Measurements from ENCODE around the gene FRMD4A.

The FRMD4A gene

DNA sequence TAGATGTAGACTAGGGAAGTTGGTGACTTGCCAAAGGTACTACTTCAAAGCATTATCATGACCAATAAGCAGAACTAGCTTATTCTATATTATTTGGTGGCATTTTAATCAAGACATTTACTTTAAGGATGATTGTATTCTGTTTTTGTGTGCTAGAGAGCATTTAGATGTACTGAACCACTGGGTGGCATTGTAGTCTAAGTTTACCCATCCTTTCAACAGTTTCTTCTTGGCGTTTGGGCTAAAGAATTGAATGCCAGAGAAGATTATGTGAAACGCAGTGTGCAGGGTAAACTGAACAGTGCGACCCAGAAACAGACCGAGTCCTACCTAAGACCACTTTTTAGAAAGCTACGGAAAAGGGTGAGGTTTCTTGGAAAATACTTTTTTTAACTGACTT, 717.2 kb downstream of the FRMD4A start:
- H3K4me3 ChIP-seq (ENCODE audit: low read length): no peak overlapping the region
- no peak for TF ChIP-seq ZNF274 (IDR thresholded peaks at IDR 0.05; ENCODE audit: low read depth, low read length)

- TF ChIP-seq ZNF274 (IDR thresholded peaks at IDR 0.05; ENCODE audit: low read depth, low read length): no peak
- no peak overlapping the region for H3K4me3 ChIP-seq (ENCODE audit: low read length)
Observed at GRCh38 chr10:13612654-13613373, 717.9 kb downstream of the FRMD4A start.

GRCh38 chr10:13608246-13608853, 722.4 kb downstream of the FRMD4A start:
- TF ChIP-seq ZNF274 (IDR thresholded peaks at IDR 0.05; ENCODE audit: low read depth, low read length): no peak
- H3K4me3 ChIP-seq (ENCODE audit: low read length): no peak overlapping the region

DNA sequence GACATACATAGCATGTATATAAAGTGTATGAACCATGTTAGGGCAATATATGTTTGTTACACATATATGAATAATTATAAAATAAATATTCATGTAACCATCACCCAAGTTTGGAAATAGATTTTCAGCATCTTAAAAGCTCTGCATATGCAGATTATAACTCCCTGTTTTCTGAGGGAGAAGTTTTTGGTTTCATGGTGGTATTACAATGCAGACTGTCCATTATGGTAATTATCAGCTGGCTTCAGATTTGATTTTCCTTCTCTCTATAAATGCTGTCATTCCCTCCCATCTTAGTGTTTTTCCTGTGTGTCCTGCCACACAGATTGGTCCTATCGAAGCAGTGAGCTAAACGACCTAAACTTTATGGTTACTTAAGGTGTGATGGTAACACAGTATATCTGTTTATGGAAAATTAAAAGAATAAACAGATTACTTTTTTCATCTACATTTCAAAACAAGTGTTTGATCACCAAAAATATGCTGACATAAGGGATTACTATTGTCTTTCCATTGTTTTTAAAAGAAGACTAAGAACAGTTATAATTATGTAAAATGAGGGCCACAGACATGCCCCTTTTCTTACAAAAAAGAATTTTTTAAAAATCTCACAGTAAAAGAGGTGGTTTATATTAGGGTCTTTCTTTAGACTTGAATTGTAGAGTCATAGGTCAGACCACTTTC, 726.2 kb downstream of the FRMD4A start:
- no peak overlapping the region for H3K4me3 ChIP-seq (ENCODE audit: low read length)
- TF ChIP-seq ZNF274 (IDR thresholded peaks at IDR 0.05; ENCODE audit: low read depth, low read length): no peak

- H3K4me3 ChIP-seq (ENCODE audit: low read length): no peak overlapping the region
- no peak for TF ChIP-seq ZNF274 (IDR thresholded peaks at IDR 0.05; ENCODE audit: low read depth, low read length)
Observed at GRCh38 chr10:13597909-13598308, 732.8 kb downstream of the FRMD4A start.

GRCh38 chr10:13594641-13595040, 736.1 kb downstream of the FRMD4A start:
- no peak for TF ChIP-seq ZNF274 (IDR thresholded peaks at IDR 0.05; ENCODE audit: low read depth, low read length)
- no peak overlapping the region for H3K4me3 ChIP-seq (ENCODE audit: low read length)

All from GM08714 (cell line).